Measurements from ENCODE around the gene ATF7.

DNA sequence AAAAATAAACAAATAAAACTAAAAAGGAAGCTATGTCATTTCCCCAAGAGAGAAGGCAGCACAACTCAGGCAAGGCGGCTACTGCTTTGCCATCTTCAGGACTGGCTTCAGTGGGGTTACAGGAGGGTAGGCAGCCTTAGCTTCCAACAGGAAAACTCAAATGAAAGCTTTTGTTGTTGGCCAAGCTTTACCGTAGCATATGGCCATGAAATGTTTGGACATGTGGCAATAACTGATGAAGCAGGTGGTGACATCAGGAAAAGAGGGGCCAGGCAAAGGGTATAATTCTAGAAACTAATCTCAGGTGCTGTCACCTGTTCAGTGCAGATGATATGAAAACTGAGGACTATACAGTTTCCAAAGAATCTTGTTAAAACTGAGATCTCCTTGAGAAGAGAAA, 96.1 kb downstream of the ATF7 start:
- TF ChIP-seq CTCF (IDR thresholded peaks at IDR 0.05; ENCODE audit: low read depth, low read length) (no peak), POLR2A (IDR thresholded peaks at IDR 0.05; ENCODE audit: extremely low read depth, insufficient read length) (no peak)
